K562 (cell line): ENCODE data around the gene KCNQ4. TPM values are rescaled to one million over a fixed set of nuclear protein-coding genes. Genes with fewer than 3 reads are reported as not detected.

Experiments
- CC2D1A ChIP-seq: fragments of 450-650 bp; IDR thresholded peaks from 2 replicates; pipeline ENCODE4 v1.6.1; 2017; ENCODE audit warnings: mild to moderate bottlenecking
- ELF2 ChIP-seq: fragments of 250-450 bp; sonication (Bioruptor Pico); IDR thresholded peaks from 2 replicates; pipeline ENCODE4 v1.5.0; 2021; ENCODE audit warnings: mild to moderate bottlenecking
- ETS2 ChIP-seq: IDR thresholded peaks from 2 replicates; pipeline ENCODE4 v1.6.1; 2016; ENCODE audit warnings: borderline replicate concordance, missing genetic modification characterization, mild to moderate bottlenecking, moderate library complexity, missing compliant biosample characterization; ENCODE audit not compliant: poor library complexity, severe bottlenecking
- HNRNPL ChIP-seq: fragments of 200-400 bp; formaldehyde crosslinking; IDR thresholded peaks from 2 replicates; pipeline ENCODE4 v1.6.1; 2017; ENCODE audit warnings: low read depth, mild to moderate bottlenecking, low read length
- KDM4B ChIP-seq, 2 experiments: fragments of 450-650 bp in 1 of 2; sonication (generic) in 1 of 2; IDR thresholded peaks; 2 replicates each; pipeline ENCODE4 v1.6.1; 2016 to 2017; ENCODE audit warnings: borderline replicate concordance in 2 of 2, antibody characterized with exemption in 1 of 2, low read depth in 1 of 2, mild to moderate bottlenecking in 1 of 2
- PHF20 ChIP-seq: fragments of 450-650 bp; IDR thresholded peaks from 2 replicates; pipeline ENCODE4 v1.6.1; 2018; ENCODE audit not compliant: partially characterized antibody
- POLR2B ChIP-seq: fragments of 450-650 bp; IDR thresholded peaks from 2 replicates; pipeline ENCODE4 v1.6.1; 2018; ENCODE audit warnings: low read depth; ENCODE audit not compliant: partially characterized antibody
- PPARD ChIP-seq: fragments of 250-450 bp; sonication (Bioruptor Pico); IDR thresholded peaks from 2 replicates; pipeline ENCODE4 v1.8.0; 2022; ENCODE audit warnings: inconsistent platforms, mild to moderate bottlenecking, moderate library complexity
- RAD21 ChIP-seq, 2 experiments: fragments of 250-450 bp in 1 of 2; fragments of 450-650 bp in 1 of 2; sonication (Bioruptor Pico) in 1 of 2; formaldehyde crosslinking in 1 of 2; IDR thresholded peaks in 1 of 2; conservative IDR thresholded peaks in 1 of 2; 2 replicates each; pipeline versions ENCODE4 v1.4.0 to v1.8.0; 2020 to 2022; ENCODE audit warnings: mild to moderate bottlenecking in 2 of 2, moderate library complexity in 1 of 2
- SMAD2 ChIP-seq: fragments of 150-350 bp; IDR thresholded peaks from 2 replicates; pipeline ENCODE4 v1.6.1; 2014; ENCODE audit warnings: low read depth, mild to moderate bottlenecking, low read length
- SMARCE1 ChIP-seq: fragments of 450-650 bp; IDR thresholded peaks from 2 replicates; pipeline ENCODE4 v1.7.1; 2016; ENCODE audit warnings: mild to moderate bottlenecking
- THRAP3 ChIP-seq: fragments of 450-650 bp; IDR thresholded peaks from 2 replicates; pipeline ENCODE4 v1.6.1; 2016; ENCODE audit warnings: mild to moderate bottlenecking, inconsistent platforms, borderline replicate concordance
- ZNF165 ChIP-seq: fragments of 250-450 bp; sonication (Bioruptor Pico); IDR thresholded peaks from 2 replicates; pipeline ENCODE4 v1.4.0; 2020; ENCODE audit warnings: borderline replicate concordance
- ZNF263 ChIP-seq: sonication (generic); formaldehyde crosslinking; IDR thresholded peaks from 2 replicates; pipeline ENCODE4 v1.8.0; 2022; ENCODE audit warnings: mild to moderate bottlenecking, missing genetic modification reagents, borderline replicate concordance
- ZNF584 ChIP-seq: fragments of 200-800 bp; sonication (Bioruptor generic); IDR thresholded peaks from 2 replicates; pipeline ENCODE4 v1.6.1; 2016; ENCODE audit warnings: low read depth, mild to moderate bottlenecking, missing genetic modification characterization, missing compliant biosample characterization
- ZNF778 ChIP-seq: fragments of 450-650 bp; formaldehyde crosslinking; IDR thresholded peaks from 2 replicates; pipeline ENCODE4 v1.4.0; 2020; ENCODE audit warnings: mild to moderate bottlenecking, moderate library complexity
- polyA plus RNA-seq, 8 experiments: library from polyadenylated mRNA; depleted of rRNA in 4 of 8; stranded (reverse) in 5 of 8; unstranded in 3 of 8; fragments of >200 nt; fragmentation: Nextera tagmentation in 2 of 8; fragmentation: Illumina TruSeq in 1 of 8; extraction: Ambion mirVana in 2 of 8; extraction: Trizol in 1 of 8; gene quantifications; 2 replicates each; pipeline versions ENCODE4 v1.2.1 to v1.2.3, GENCODE V29; 2011 to 2014; ENCODE audit warnings: inconsistent platforms in 1 of 8, missing spikeins in 1 of 8
- total RNA-seq, 7 experiments: library from RNA; depleted of rRNA in 6 of 7; stranded (reverse); fragments of >200 nt in 6 of 7; fragmentation: Illumina TruSeq in 2 of 7; extraction: Trizol in 2 of 7; gene quantifications; 2 replicates each; pipeline versions ENCODE4 v1.2.1 to v1.2.3, GENCODE V29; 2011 to 2021; ENCODE audit warnings: low replicate concordance in 1 of 7
- TF ChIP-seq, protein P1 (sequence below): fragments of 450-650 bp; formaldehyde crosslinking; IDR thresholded peaks from 2 replicates; pipeline ENCODE4 v1.4.0; 2020; ENCODE audit warnings: mild to moderate bottlenecking, mixed read lengths
- TF ChIP-seq, protein P2 (sequence below): fragments of 250-450 bp; sonication (Bioruptor Pico); IDR thresholded peaks from 2 replicates; pipeline ENCODE4 v1.8.0; 2021; ENCODE audit warnings: moderate library complexity, mild to moderate bottlenecking, inconsistent platforms
- TF ChIP-seq, protein P3 (sequence below): IDR thresholded peaks from 2 replicates; pipeline ENCODE4 v1.6.1; 2011; ENCODE audit not compliant: insufficient read length; ENCODE audit errors: extremely low read depth
- TF ChIP-seq, protein P4 (sequence below): sonication (generic); formaldehyde crosslinking; IDR thresholded peaks from 2 replicates; pipeline ENCODE4 v1.8.0; 2022; ENCODE audit warnings: mild to moderate bottlenecking, missing genetic modification reagents

KCNQ4 gene
- total and polyA plus RNA-seq, 9 of the 15 experiments (the other 6 are each of a cell fraction or from before 2014, with no cell fraction given) = 0.07 to 4.1 (median 0.79) TPM

DNA sequence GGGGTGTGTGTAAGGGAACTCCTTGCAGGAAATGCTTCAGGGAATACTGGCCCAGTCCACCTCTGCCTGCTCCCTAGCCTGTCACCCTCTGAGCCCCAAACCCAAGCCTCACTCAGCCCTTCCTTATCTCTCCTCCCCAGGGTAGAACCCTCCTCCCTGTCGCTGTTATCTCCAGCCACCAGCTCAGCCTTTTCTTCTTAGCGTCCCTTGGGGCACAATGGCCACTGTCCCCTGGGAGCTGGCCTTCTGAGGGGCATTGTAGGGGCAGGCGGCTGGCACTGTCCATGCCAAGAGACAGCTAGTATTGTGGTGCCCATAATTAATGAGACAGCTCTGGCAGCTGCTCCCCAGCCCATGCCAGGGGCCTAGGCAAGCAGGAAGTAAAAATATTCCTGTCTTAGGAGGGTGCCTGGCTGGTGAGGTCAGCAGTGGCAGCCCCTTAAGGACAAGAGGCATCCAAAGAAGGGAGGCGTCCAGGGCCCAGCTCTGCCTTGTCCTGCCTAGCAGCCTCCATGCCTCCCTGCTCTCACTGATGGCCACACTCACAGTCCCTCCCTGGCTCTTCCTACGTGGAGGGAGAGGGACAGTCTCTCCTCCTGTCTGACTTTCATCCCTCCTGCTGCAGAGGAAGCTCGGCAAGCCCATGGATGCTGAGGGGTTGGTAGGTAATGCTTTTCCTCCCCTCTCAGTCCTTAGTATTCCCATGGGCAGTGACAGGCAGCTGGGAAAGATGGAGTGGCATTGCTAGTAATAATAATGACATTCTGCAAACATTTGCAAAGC, 37.5 kb downstream of the KCNQ4 start (continued):
- no peak for TF ChIP-seq THRAP3
- TF ChIP-seq ETS2 (tag) = no peak
- no peak for TF ChIP-seq KDM4B (IDR thresholded peaks at IDR 0.05; ENCODE audit: borderline replicate concordance in 2 of 2, low read depth in 1 of 2)
- TF ChIP-seq POLR2B = no peak
- peak; percentile 99 for TF ChIP-seq CC2D1A
- TF ChIP-seq RAD21 (CRISPR knock-in tag; conservative IDR thresholded peaks at IDR 0.05 in 1 of 2, IDR thresholded peaks at IDR 0.05 in 1 of 2) = no peak; a peak in 1 of 4 replicates
- TF ChIP-seq, protein P1, sequence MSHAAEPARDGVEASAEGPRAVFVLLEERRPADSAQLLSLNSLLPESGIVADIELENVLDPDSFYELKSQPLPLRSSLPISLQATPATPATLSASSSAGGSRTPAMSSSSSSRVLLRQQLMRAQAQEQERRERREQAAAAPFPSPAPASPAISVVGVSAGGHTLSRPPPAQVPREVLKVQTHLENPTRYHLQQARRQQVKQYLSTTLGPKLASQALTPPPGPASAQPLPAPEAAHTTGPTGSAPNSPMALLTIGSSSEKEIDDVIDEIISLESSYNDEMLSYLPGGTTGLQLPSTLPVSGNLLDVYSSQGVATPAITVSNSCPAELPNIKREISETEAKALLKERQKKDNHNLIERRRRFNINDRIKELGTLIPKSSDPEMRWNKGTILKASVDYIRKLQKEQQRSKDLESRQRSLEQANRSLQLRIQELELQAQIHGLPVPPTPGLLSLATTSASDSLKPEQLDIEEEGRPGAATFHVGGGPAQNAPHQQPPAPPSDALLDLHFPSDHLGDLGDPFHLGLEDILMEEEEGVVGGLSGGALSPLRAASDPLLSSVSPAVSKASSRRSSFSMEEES (CRISPR knock-in tag) = no peak
- no peak for TF ChIP-seq SMAD2
- TF ChIP-seq ZNF165 (CRISPR knock-in tag) = no peak
- TF ChIP-seq, protein P2, sequence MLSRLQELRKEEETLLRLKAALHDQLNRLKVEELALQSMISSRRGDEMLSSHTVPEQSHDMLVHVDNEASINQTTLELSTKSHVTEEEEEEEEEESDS = no peak
- TF ChIP-seq ZNF778 = no peak
- TF ChIP-seq, protein P3, sequence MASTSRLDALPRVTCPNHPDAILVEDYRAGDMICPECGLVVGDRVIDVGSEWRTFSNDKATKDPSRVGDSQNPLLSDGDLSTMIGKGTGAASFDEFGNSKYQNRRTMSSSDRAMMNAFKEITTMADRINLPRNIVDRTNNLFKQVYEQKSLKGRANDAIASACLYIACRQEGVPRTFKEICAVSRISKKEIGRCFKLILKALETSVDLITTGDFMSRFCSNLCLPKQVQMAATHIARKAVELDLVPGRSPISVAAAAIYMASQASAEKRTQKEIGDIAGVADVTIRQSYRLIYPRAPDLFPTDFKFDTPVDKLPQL = no peak
- TF ChIP-seq ZNF263 = peak; percentile 89
- peak; percentile 70; the same call in 1 of the 2 replicates for TF ChIP-seq ZNF584 (CRISPR knock-in tag)
- no peak for TF ChIP-seq PPARD (CRISPR knock-in tag)
- TF ChIP-seq PHF20 = no peak
- TF ChIP-seq, protein P4, sequence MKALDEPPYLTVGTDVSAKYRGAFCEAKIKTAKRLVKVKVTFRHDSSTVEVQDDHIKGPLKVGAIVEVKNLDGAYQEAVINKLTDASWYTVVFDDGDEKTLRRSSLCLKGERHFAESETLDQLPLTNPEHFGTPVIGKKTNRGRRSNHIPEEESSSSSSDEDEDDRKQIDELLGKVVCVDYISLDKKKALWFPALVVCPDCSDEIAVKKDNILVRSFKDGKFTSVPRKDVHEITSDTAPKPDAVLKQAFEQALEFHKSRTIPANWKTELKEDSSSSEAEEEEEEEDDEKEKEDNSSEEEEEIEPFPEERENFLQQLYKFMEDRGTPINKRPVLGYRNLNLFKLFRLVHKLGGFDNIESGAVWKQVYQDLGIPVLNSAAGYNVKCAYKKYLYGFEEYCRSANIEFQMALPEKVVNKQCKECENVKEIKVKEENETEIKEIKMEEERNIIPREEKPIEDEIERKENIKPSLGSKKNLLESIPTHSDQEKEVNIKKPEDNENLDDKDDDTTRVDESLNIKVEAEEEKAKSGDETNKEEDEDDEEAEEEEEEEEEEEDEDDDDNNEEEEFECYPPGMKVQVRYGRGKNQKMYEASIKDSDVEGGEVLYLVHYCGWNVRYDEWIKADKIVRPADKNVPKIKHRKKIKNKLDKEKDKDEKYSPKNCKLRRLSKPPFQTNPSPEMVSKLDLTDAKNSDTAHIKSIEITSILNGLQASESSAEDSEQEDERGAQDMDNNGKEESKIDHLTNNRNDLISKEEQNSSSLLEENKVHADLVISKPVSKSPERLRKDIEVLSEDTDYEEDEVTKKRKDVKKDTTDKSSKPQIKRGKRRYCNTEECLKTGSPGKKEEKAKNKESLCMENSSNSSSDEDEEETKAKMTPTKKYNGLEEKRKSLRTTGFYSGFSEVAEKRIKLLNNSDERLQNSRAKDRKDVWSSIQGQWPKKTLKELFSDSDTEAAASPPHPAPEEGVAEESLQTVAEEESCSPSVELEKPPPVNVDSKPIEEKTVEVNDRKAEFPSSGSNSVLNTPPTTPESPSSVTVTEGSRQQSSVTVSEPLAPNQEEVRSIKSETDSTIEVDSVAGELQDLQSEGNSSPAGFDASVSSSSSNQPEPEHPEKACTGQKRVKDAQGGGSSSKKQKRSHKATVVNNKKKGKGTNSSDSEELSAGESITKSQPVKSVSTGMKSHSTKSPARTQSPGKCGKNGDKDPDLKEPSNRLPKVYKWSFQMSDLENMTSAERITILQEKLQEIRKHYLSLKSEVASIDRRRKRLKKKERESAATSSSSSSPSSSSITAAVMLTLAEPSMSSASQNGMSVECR (CRISPR knock-in tag) = no peak
- no peak for TF ChIP-seq ELF2 (CRISPR knock-in tag)
- TF ChIP-seq HNRNPL = peak; percentile 52; the same call in 1 of the 2 replicates
- peak; percentile 100 for TF ChIP-seq SMARCE1
